Erythroblast (primary cell): ENCODE data around the gene TAOK3.

ENCODE experiments used
- GATA1 ChIP-seq: IDR thresholded peaks from 2 replicates; pipeline ENCODE4 v1.6.1; 2011; ENCODE audit warnings: low read depth, mild to moderate bottlenecking, control low read depth, low read length, moderate library complexity
- POLR2A ChIP-seq: IDR thresholded peaks from 2 replicates; pipeline ENCODE4 v1.6.1; 2011; ENCODE audit warnings: mild to moderate bottlenecking, low read length

DNA sequence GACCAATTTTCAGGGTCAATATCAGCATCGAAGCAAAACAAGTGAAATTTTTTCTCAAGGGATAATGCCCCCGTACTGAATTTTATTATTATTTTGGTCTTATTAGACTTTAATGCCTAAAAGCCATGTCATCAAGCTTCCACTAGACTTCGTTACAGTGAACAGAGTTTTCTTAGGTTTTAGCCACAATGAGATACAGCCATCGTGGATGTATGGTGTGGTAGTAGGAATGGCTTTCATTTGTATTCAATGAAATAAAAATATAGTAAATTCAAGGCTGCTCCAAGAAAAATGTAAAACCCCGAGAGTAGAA, 11.7 kb downstream of the TAOK3 start:
- no peak for TF ChIP-seq POLR2A
- TF ChIP-seq GATA1: no peak
